Measurements from ENCODE around the gene HK1.
A peak's percentile ranks its signal among the peaks of the same experiment; 100 is the strongest.
"Not testable (repeated sequence)": the region's sequence is repeated elsewhere in the genome, so short reads cannot be mapped to it uniquely, and the experiment has no call there.

The HK1 gene

GRCh38 chr10:69329721-69330178 lies 51.5 kb downstream of the HK1 start:
- no peak for DNase-seq

GRCh38 chr10:69331161-69331560 lies 52.9 kb downstream of the HK1 start:
- DNase-seq, result no peak

GRCh38 chr10:69332278-69333010 lies 54.1 kb downstream of the HK1 start:
- peak; percentile 31 for DNase-seq

GRCh38 chr10:69333205-69333604 lies 54.9 kb downstream of the HK1 start:
- DNase-seq, result no peak

- not testable (repeated sequence) for DNase-seq
Measured at GRCh38 chr10:69333865-69334301, 55.6 kb downstream of the HK1 start.

GRCh38 chr10:69334302-69335062 lies 56.2 kb downstream of the HK1 start:
- no peak for DNase-seq

GRCh38 chr10:69335063-69335587 lies 56.8 kb downstream of the HK1 start:
- DNase-seq, result peak; percentile 92

GRCh38 chr10:69335613-69336012 lies 57.3 kb downstream of the HK1 start:
- no peak for DNase-seq

- no peak for DNase-seq
Measured at GRCh38 chr10:69336952-69337295, 58.6 kb downstream of the HK1 start.

- peak; percentile 97 for DNase-seq
Measured at GRCh38 chr10:69337296-69338132, 59.2 kb downstream of the HK1 start.

- no peak for DNase-seq
Measured at GRCh38 chr10:69338133-69338456, 59.8 kb downstream of the HK1 start.

GRCh38 chr10:69338547-69339450 lies 60.5 kb downstream of the HK1 start:
- DNase-seq, result no peak

GRCh38 chr10:69340695-69341094 lies 62.4 kb downstream of the HK1 start:
- DNase-seq, result no peak

GRCh38 chr10:69343905-69344304 lies 65.6 kb downstream of the HK1 start:
- DNase-seq, result no peak

- no peak for DNase-seq
Measured at GRCh38 chr10:69344591-69345252, 66.4 kb downstream of the HK1 start.

GRCh38 chr10:69345402-69345801 lies 67.1 kb downstream of the HK1 start:
- DNase-seq, result no peak

GRCh38 chr10:69345890-69346474 lies 67.7 kb downstream of the HK1 start:
- DNase-seq, result no peak

GRCh38 chr10:69346776-69347175 lies 68.5 kb downstream of the HK1 start:
- DNase-seq, result peak; percentile 22

GRCh38 chr10:69348816-69349541 lies 70.7 kb downstream of the HK1 start:
- peak; percentile 84 for DNase-seq

- DNase-seq, result no peak
Measured at GRCh38 chr10:69349542-69349888, 71.2 kb downstream of the HK1 start.

GRCh38 chr10:69351589-69351988 lies 73.3 kb downstream of the HK1 start:
- DNase-seq, result no peak

All from MV-4-11 (cell line).